ENCODE measurements around the gene QKI.

Gene QKI

GRCh38 chr6:163491737-163492300 lies 77.3 kb downstream of the QKI start:
- no peak for DNase-seq

GRCh38 chr6:163494279-163494727 lies 79.8 kb downstream of the QKI start:
- DNase-seq, result no peak

- DNase-seq, result no peak
Measured at GRCh38 chr6:163496205-163496604, 81.7 kb downstream of the QKI start.

GRCh38 chr6:163500105-163500504 lies 85.6 kb downstream of the QKI start:
- no peak for DNase-seq

- DNase-seq, result no peak
Measured at GRCh38 chr6:163501026-163501425, 86.5 kb downstream of the QKI start.

- DNase-seq, result no peak
Measured at GRCh38 chr6:163501439-163501838, 86.9 kb downstream of the QKI start.

- DNase-seq, result no peak
Measured at GRCh38 chr6:163504984-163505640, 90.6 kb downstream of the QKI start.

GRCh38 chr6:163507965-163508364 lies 93.4 kb downstream of the QKI start:
- no peak for DNase-seq

- DNase-seq, result no peak
Measured at GRCh38 chr6:163513003-163513402, 98.5 kb downstream of the QKI start.

- DNase-seq, result no peak
Measured at GRCh38 chr6:163513570-163514166, 99.2 kb downstream of the QKI start.

- DNase-seq, result no peak
Measured at GRCh38 chr6:163516908-163517307, 102.4 kb downstream of the QKI start.

- no peak for DNase-seq
Measured at GRCh38 chr6:163520956-163521355, 106.4 kb downstream of the QKI start.

GRCh38 chr6:163522033-163522432 lies 107.5 kb downstream of the QKI start:
- DNase-seq, result no peak

GRCh38 chr6:163525926-163526325 lies 111.4 kb downstream of the QKI start:
- DNase-seq, result no peak

- no peak for DNase-seq
Measured at GRCh38 chr6:163526346-163526745, 111.8 kb downstream of the QKI start.

- no peak for DNase-seq
Measured at GRCh38 chr6:163527291-163527690, 112.8 kb downstream of the QKI start.

- no peak for DNase-seq
Measured at GRCh38 chr6:163529605-163530004, 115.1 kb downstream of the QKI start.

- DNase-seq, result no peak
Measured at GRCh38 chr6:163530406-163530805, 115.9 kb downstream of the QKI start.

- DNase-seq, result no peak
Measured at GRCh38 chr6:163531122-163531521, 116.6 kb downstream of the QKI start.

- no peak for DNase-seq
Measured at GRCh38 chr6:163532526-163533078, 118.1 kb downstream of the QKI start.

- DNase-seq, result no peak
Measured at GRCh38 chr6:163533443-163533842, 118.9 kb downstream of the QKI start.

- no peak for DNase-seq
Measured at GRCh38 chr6:163536770-163537169, 122.3 kb downstream of the QKI start.

GRCh38 chr6:163538331-163538730 lies 123.8 kb downstream of the QKI start:
- DNase-seq, result no peak

- DNase-seq, result no peak
Measured at GRCh38 chr6:163539101-163539762, 124.7 kb downstream of the QKI start.
